ENCODE results near the gene MTMR2. TPM values are rescaled to one million over a fixed set of nuclear protein-coding genes. Genes with fewer than 3 reads are reported as not detected.

MTMR2 gene
- total RNA-seq, 1 experiment from 2014 or later, result 44.2 TPM

- no peak overlapping the region for H3K4me3 ChIP-seq
- H3K4me1 ChIP-seq (replicated peaks), result no peaks in the 10 kb centered on the region
- no peaks in the 10 kb centered on the region for H3K27me3 ChIP-seq (replicated peaks)
- H3K36me3 ChIP-seq, result no peaks in the 10 kb centered on the region
- no peak overlapping the region for H3K27ac ChIP-seq
- no peaks in the 10 kb centered on the region for H3K9me3 ChIP-seq (replicated peaks)
- DNase-seq (ENCODE audit: low read depth in 1 of 2, low spot score in 2 of 2), result no peak
Measured at GRCh38 chr11:95805869-95806268, 118.0 kb downstream of the MTMR2 start.

DNA sequence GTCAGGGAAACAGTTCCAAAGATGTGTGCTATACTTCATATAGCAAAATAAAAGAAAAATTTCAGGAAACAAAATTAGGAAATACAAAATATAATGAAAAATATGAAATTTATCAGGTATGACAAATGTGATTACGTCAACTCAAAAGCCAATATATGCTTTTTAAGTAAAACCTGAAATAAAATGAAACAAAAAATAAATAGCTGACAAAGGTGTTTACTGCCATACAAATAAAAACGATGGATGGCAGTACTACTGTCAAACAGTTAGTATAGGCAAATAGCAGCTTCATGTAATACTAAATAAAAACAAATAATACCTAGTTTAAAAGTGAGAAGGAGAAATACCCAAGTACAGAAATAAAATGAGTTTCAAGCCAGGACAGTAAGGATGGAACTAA lies 119.9 kb downstream of the MTMR2 start:
- Histone ChIP-seq H3K27me3 (replicated peaks) (no peaks in the 10 kb centered on the region), H3K27ac (no peak overlapping the region), H3K4me3 (no peak overlapping the region), H3K36me3 (0 out of 2 replicates have a peak, but pooled peaks cover 5% of the 10 kb centered on the region), H3K9me3 (replicated peaks) (no peaks in the 10 kb centered on the region), H3K4me1 (replicated peaks) (no peaks in the 10 kb centered on the region)
- no peak for DNase-seq (ENCODE audit: low read depth in 1 of 2, low spot score in 2 of 2)

DNA sequence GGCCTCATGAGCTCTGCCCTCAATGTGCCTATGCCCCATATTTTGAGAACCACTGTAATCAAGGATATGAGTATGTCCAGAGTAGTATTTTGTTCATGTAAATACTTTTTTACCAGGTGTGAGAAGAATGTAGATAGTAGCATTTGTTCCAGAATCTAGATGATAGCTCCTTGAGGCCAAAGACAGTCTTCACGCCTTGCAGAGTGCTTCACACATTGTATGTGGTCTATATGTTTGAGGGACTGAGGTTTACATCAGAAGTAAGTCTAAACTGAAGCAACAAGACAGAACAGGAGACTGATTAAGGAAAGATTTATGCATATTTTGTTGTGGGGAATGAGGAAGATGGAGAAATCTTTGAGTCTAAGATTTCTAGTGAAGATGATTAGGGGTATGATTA lies 121.1 kb downstream of the MTMR2 start:
- 0 out of 2 replicates have a peak, but pooled peaks cover 5% of the 10 kb centered on the region for H3K36me3 ChIP-seq
- no peak for DNase-seq (ENCODE audit: low read depth in 1 of 2, low spot score in 2 of 2)

DNA sequence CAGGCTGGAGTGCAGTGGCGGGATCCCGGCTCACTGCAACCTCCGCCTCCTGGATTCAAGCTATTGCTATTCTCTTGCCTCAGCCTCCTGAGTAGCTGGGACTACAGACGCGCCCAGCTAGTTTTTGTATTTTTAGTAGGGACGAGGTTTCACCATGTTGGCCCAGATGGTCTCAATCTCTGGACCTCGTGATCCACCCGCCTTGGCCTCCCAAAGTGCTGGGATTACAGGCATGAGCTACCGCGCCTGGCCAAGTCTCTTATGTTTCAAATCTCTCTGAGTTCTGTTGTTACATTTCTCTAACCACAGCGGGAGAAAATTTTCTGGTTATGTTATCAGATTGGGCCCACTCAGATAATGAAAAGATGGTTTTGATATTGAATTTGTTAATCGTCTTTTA lies 123.5 kb downstream of the MTMR2 start:
- Histone ChIP-seq H3K36me3 (0 out of 2 replicates have a peak, but pooled peaks cover 5% of the 10 kb centered on the region), H3K27ac (no peak overlapping the region), H3K4me3 (no peak overlapping the region), H3K27me3 (replicated peaks) (no peaks in the 10 kb centered on the region), H3K4me1 (replicated peaks) (no peaks in the 10 kb centered on the region), H3K9me3 (replicated peaks) (no peaks in the 10 kb centered on the region)
- no peak for DNase-seq (ENCODE audit: low read depth in 1 of 2, low spot score in 2 of 2)

More for the DNA sequence above, 121.1 kb downstream of the MTMR2 start:
- Histone ChIP-seq H3K27me3 (replicated peaks) (no peaks in the 10 kb centered on the region), H3K4me1 (replicated peaks) (no peaks in the 10 kb centered on the region), H3K4me3 (no peak overlapping the region), H3K9me3 (replicated peaks) (no peaks in the 10 kb centered on the region), H3K27ac (no peak overlapping the region)

GRCh38 chr11:95799546-95799945 lies 124.4 kb downstream of the MTMR2 start:
- no peaks in the 10 kb centered on the region for H3K9me3 ChIP-seq (replicated peaks)
- H3K27ac ChIP-seq, result no peak overlapping the region
- no peak overlapping the region for H3K4me3 ChIP-seq
- no peaks in the 10 kb centered on the region for H3K27me3 ChIP-seq (replicated peaks)
- 0 out of 2 replicates have a peak, but pooled peaks cover 5% of the 10 kb centered on the region for H3K36me3 ChIP-seq
- DNase-seq (ENCODE audit: low read depth in 1 of 2, low spot score in 2 of 2), result no peak
- H3K4me1 ChIP-seq (replicated peaks), result no peaks in the 10 kb centered on the region

DNA sequence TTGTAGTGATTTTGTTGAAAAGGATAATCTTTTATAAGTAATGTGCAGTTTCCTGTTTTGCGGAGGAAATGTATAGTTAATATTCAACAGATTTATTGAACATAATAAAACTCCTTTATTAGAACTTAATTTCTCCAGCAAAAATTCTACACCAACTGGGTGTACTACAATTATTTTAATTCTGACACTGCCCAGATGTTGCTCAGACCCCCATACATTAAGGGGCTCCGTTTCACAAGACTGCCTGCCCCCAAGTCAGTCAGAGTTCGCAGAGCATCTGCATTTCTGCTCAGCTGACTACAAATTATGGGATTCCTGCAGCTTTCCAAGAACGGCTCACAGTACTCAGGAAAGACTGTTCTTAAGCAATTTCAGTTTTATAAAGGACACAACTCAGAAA lies 127.4 kb downstream of the MTMR2 start:
- no peaks in the 10 kb centered on the region for H3K9me3 ChIP-seq (replicated peaks)
- no peak overlapping the region for H3K4me3 ChIP-seq
- peaks cover 4% of the 10 kb centered on the region for H3K4me1 ChIP-seq (replicated peaks)
- no peak for DNase-seq (ENCODE audit: low read depth in 1 of 2, low spot score in 2 of 2)
- 0 out of 2 replicates have a peak, but pooled peaks cover 5% of the 10 kb centered on the region for H3K36me3 ChIP-seq
- no peaks in the 10 kb centered on the region for H3K27me3 ChIP-seq (replicated peaks)
- H3K27ac ChIP-seq, result no peak overlapping the region

DNA sequence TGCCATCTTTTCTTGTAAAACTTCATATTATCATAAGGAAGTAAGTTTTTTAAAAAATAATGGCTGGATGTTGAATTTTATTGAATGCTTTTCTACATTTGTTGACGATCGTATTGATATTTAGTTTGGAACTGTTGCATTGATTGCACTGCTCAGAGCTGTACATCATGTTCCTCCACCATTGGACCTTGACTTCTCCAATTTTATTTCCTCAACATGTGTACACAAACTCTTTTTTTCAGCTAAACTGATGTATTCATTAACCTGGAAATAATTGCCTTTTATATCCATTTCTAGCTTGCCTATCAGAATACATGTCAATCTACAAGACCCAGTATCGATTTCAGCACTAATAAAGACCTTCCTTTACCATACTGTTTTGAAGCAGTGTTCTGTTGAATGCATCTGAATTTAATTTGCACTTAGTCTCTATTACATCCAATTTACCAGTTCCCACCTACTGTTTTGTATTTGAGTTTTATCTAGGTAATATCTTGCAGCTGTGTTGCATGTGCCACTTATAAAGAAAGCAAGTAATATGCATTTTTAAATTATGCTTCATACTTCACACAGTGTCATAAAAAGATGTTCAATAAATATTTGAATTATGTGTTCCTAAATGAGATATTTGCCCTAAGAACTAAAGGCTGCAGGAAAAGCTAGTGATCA lies 128.1 kb downstream of the MTMR2 start:
- Histone ChIP-seq H3K4me3 (no peak overlapping the region), H3K27me3 (replicated peaks) (no peaks in the 10 kb centered on the region), H3K9me3 (replicated peaks) (no peaks in the 10 kb centered on the region), H3K4me1 (replicated peaks) (peaks cover 8% of the 10 kb centered on the region), H3K27ac (no peak overlapping the region), H3K36me3 (peaks cover 5% of the 10 kb centered on the region; the same call in 1 of the 2 replicates)
- no peak for DNase-seq (ENCODE audit: low read depth in 1 of 2, low spot score in 2 of 2)

GRCh38 chr11:95794086-95794485 lies 129.8 kb downstream of the MTMR2 start:
- H3K9me3 ChIP-seq (replicated peaks), result no peaks in the 10 kb centered on the region
- H3K4me3 ChIP-seq, result no peak overlapping the region
- DNase-seq (ENCODE audit: low read depth in 1 of 2, low spot score in 2 of 2), result no peak
- H3K36me3 ChIP-seq, result peaks cover 7% of the 10 kb centered on the region
- H3K27me3 ChIP-seq (replicated peaks), result no peaks in the 10 kb centered on the region
- H3K4me1 ChIP-seq (replicated peaks), result peaks cover 8% of the 10 kb centered on the region
- H3K27ac ChIP-seq, result no peak overlapping the region

DNA sequence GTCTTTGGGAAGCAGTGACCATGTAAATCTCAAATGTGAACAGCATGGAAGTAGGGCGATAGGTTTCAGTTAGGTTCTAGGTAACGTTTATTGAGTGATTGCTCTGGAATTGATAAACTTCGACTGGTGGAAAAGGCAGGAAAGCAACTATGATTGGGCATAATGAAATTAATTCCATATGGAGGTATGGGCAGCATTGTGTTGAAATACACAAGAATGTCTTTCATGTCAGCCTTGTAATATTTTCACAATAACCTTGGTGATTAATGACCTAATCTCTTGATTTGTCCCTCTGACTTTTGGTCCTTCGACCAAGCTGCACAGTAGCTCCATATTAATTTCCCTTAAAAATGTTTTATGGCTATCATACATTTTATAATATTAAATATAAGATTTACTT lies 130.8 kb downstream of the MTMR2 start:
- Histone ChIP-seq H3K4me1 (replicated peaks) (peaks cover 13% of the 10 kb centered on the region), H3K36me3 (peaks cover 7% of the 10 kb centered on the region), H3K4me3 (no peak overlapping the region), H3K9me3 (replicated peaks) (no peaks in the 10 kb centered on the region), H3K27me3 (replicated peaks) (no peaks in the 10 kb centered on the region), H3K27ac (no peak overlapping the region)
- DNase-seq (ENCODE audit: low read depth in 1 of 2, low spot score in 2 of 2), result no peak

- Histone ChIP-seq H3K4me3 (no peak overlapping the region), H3K36me3 (peaks cover 7% of the 10 kb centered on the region), H3K4me1 (replicated peaks) (peaks cover 14% of the 10 kb centered on the region), H3K9me3 (replicated peaks) (no peaks in the 10 kb centered on the region), H3K27ac (no peak overlapping the region), H3K27me3 (replicated peaks) (no peaks in the 10 kb centered on the region)
- DNase-seq (ENCODE audit: low read depth in 1 of 2, low spot score in 2 of 2), result no peak
Measured at GRCh38 chr11:95792700-95793099, 131.2 kb downstream of the MTMR2 start.

DNA sequence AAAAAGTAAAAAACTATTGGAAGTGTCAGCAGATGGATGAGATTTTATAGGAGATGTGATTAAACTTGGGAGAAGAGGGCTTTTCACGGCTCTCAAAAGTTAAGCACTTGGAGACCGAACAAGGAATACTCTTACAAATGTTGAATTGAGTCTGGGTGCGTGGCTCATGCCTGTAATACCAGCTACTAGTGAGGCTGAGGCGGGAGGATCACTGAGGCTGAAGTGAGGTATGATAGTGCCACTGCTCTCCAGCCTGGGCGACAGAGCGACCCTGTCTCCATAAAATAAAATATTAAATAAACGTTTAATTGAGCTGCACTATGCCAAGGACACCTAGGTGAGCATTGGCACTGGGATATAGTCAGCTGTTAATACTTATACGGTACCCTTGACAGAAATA lies 131.7 kb downstream of the MTMR2 start:
- Histone ChIP-seq H3K4me3 (no peak overlapping the region), H3K4me1 (replicated peaks) (peaks cover 14% of the 10 kb centered on the region), H3K27ac (no peak overlapping the region), H3K27me3 (replicated peaks) (no peaks in the 10 kb centered on the region), H3K9me3 (replicated peaks) (no peaks in the 10 kb centered on the region), H3K36me3 (peaks cover 7% of the 10 kb centered on the region)
- DNase-seq (ENCODE audit: low read depth in 1 of 2, low spot score in 2 of 2), result no peak

- Histone ChIP-seq H3K9me3 (replicated peaks) (no peaks in the 10 kb centered on the region), H3K36me3 (peaks cover 7% of the 10 kb centered on the region), H3K4me3 (no peak overlapping the region; the same call in 1 of the 2 replicates), H3K4me1 (replicated peaks) (peaks cover 14% of the 10 kb centered on the region), H3K27me3 (replicated peaks) (no peaks in the 10 kb centered on the region), H3K27ac (no peak overlapping the region)
- DNase-seq (ENCODE audit: low read depth in 1 of 2, low spot score in 2 of 2), result no peak
Measured at GRCh38 chr11:95791709-95792033, 132.2 kb downstream of the MTMR2 start.

- peak overlapping the region; percentile 74 for H3K4me3 ChIP-seq
- DNase-seq (ENCODE audit: low read depth in 1 of 2, low spot score in 2 of 2), result peak in 1 of 2 experiments; percentile 38
- H3K36me3 ChIP-seq, result peaks cover 9% of the 10 kb centered on the region
- H3K27ac ChIP-seq, result peak overlapping the region; percentile 94
- peaks cover 14% of the 10 kb centered on the region for H3K4me1 ChIP-seq (replicated peaks)
- H3K27me3 ChIP-seq (replicated peaks), result no peaks in the 10 kb centered on the region
- H3K9me3 ChIP-seq (replicated peaks), result no peaks in the 10 kb centered on the region
Measured at GRCh38 chr11:95790933-95791708, 132.8 kb downstream of the MTMR2 start.

- DNase-seq (ENCODE audit: low read depth in 1 of 2, low spot score in 2 of 2), result peak; percentile 93 to 95
- peak within 1 kb of the TSS; percentile 74 for H3K4me3 ChIP-seq
- peaks cover 14% of the 10 kb centered on the region for H3K4me1 ChIP-seq (replicated peaks)
- peak within 1 kb of the TSS; percentile 94 for H3K27ac ChIP-seq
- no peaks in the 10 kb centered on the region for H3K27me3 ChIP-seq (replicated peaks)
- no peaks in the 10 kb centered on the region for H3K9me3 ChIP-seq (replicated peaks)
- peaks cover 16% of the 10 kb centered on the region for H3K36me3 ChIP-seq
Measured at GRCh38 chr11:95790123-95790932, 133.6 kb downstream of the MTMR2 start, which contains the start of gene CEP57. TSS of gene CEP57 (plus strand) at chr11:95790498. CDS start at chr11:95790699, 201 bp downstream.

Measured in SJSA1 (cell line).